ENCODE data around the gene CIBAR2.
A peak's percentile ranks its signal among the peaks of the same experiment; 100 is the strongest.
"Not testable (repeated sequence)": the region's sequence is repeated elsewhere in the genome, so short reads cannot be mapped to it uniquely, and the experiment has no call there.

Gene CIBAR2

GRCh38 chr16:85127379-85127723 is 15.1 kb upstream of the CIBAR2 start:
- DNase-seq: no peak

GRCh38 chr16:85126705-85127378 is 14.6 kb upstream of the CIBAR2 start:
- peak; percentile 46 for DNase-seq

DNA sequence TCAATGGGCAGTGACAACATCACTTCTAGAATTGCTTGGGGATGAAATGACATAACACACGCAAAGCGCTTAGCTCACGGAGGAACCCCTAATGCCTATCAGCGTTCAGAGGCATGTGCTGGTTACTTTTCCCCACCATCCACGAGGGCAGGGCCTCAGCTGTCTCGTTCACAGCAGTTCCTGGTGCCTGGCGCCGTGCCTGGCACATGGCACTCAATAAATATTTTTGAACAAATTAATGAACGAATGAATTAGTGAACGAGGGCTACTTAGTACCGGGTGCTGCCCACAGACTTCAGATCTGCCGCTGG is 14.1 kb upstream of the CIBAR2 start:
- no peak for DNase-seq

GRCh38 chr16:85125570-85126393 is 13.5 kb upstream of the CIBAR2 start:
- DNase-seq: no peak

DNA sequence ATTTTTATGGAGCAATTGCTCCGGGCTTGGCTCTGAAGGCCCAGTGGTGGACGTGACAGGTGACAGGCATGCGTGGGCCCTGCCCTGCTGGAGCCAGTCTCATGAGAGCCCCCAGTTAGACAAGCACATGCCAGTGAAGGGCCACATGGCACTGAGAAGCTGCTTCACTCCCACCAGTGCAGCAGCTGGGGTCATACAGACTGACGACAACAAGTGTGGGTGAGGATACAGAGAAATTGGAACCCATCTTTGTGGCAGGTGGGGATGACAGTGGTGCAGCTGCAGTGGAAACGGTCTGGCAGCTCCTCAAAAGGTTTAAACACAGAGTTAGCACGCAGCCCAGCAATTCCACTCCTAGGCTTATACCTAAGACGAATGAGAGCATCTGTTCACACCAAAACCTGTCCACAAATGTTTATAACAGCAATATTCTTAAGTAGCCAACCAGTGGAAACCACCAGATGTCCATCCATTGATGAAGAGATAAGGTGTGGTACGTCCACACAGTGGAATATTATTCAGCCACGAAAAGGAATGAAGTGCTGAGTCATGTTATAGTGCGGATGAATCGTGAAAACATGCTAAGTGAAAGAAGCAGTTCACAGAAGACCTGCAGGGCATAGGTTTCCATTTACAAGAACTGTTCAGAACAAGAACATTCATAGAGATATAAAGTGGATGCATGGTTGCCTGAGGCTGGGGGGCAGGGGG is 12.5 kb upstream of the CIBAR2 start:
- DNase-seq: no peak

DNA sequence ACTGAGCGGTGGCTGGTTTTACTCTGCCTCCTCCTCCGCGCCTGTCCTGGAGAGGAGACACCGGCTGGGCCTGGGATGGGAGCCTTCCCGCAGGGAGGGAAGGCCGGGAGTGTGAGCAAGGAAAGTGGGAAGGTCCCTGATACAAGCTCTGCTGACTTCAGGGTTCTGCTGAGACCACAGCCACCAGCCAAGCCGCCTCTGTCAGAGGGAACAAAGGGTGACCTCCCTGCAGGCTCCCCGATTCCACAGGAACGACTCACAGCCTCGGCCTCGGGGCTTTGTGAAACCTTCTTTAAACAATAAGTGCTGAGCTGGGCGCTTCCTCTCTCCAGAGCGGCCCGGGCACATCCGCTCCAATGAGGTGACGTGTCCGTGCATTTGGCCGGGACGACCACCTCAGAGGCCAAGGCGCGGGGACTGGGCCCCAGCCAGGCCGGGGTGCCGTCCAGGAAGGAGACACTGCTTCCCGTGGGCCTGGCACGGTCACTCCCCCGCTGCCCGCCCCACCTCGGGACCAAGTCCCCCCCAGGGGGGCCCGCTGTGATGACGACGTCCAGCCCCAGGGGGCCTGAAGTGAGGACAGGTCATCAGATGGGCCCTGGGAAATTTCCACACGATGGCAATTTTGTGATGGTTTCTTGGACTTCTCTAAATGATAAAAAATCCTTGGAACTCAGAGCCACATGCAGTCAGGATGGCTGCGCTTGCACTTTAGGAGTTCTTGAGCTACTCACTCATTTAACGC is 11.8 kb upstream of the CIBAR2 start:
- no peak for DNase-seq

- DNase-seq: not testable (repeated sequence)
Observed at GRCh38 chr16:85123441-85123840, 11.2 kb upstream of the CIBAR2 start.

DNA sequence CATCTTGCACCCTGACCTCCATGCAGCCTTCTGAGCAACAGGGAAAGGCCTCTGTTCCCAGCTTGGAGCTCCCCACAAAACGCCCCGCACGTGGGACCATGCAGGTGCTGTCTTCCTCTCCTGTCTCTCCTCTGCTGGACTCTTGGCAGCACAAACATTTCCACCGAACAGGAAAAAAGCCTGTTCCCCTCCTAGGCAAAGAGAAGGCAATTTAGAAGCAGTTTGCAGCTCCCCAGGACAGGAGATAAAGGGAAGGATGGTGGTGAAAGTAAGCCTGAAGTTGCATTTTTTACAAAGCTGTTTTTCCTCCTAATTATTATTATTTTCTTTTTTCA is 7.7 kb upstream of the CIBAR2 start:
- no peak for DNase-seq

DNA sequence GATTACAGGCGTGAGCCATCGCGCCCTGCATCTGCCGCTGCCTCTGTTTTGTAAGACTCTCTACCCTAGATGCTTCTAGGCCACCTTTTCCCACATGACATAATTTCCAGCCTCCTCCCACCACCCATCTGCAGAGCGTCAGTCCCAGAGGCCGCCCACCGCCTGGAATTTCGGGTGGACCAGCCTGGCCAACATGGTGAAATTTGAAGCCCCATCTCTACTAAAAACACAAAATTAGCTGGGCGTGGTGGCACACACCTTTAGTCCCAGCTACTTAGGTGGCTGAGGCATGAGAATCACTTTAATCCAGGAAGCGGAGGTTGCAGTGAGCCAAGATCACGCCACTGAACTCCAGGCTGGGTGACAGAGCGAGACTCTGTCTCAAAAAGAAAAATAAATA is 5.1 kb upstream of the CIBAR2 start:
- DNase-seq: no peak

DNA sequence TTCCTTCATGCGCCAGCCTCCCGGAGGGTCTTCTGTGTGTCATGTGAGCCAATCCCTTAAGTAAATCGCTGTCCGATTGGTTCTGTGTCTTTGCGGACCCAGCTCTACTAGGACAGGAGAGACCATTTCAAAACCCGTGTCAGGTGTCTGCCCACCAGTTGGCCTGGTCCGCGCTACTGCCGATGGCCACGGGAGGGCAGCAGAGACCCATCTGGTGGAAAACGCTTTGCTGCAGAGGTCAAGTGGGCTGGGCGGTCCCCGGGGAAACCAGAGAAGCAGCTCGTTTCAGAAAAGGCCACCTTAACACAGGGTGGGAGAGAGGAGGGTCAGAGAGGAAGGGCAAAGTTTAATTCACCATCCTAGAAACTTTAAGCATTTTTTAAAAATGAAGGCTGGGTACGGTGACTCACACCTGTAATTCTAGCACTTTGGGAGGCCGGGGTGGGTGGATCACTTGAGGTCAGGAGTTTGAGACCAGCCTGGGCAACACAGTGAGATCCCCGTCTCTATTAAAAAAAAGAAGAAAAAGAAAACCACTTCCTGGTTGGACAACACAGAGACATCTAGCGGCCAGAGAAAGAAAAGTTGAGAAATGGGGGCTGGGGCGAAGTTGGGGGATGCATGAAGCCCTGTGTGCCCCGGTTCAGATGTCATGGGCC is 2.8 kb upstream of the CIBAR2 start:
- peak; percentile 85 for DNase-seq

- no peak for DNase-seq
Observed at GRCh38 chr16:85113913-85114312, 1.6 kb upstream of the CIBAR2 start.

- no peak for DNase-seq
Observed at GRCh38 chr16:85113168-85113733, 979 bp upstream of the CIBAR2 start.

DNA sequence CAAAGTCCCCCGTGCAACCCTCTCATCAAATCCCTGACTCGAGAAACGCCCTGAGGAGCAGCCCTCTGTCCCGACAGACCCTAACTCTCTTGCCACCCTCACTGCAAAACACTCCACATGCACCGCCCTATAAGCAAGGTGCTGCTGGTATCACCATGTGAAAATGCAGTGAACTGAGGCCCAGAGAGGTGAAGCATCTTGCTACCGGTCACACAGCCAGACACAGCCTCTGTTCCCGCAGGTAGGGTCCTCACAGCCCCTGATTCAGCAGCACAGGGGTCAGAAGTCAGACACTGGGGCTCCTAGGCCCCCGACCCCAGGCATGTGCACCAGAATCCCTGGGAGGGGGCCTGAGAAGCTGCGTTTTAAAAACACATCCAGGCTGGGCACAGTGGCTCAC is 1.1 kb downstream of the CIBAR2 start:
- no peak for DNase-seq

DNA sequence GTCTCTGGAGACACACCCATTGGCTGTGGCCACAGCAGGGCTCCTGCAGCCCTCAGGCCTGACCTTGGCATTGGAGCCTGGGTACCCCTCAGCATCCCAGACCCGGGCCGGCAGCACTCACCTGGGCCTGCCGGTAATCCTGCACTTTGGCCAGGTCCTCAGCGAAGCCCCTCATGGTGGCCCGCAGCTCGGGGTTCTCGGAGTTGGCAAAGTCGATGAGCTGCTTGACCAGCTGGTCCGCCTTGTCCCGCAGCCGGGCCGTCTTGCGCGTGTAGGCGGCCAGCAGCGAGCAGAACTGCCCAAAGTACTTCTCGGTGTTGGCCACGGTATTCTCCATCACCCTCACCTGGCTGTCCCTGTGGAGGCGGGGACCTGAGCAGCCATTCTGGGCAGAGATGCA is 2.2 kb downstream of the CIBAR2 start:
- DNase-seq: no peak

DNA sequence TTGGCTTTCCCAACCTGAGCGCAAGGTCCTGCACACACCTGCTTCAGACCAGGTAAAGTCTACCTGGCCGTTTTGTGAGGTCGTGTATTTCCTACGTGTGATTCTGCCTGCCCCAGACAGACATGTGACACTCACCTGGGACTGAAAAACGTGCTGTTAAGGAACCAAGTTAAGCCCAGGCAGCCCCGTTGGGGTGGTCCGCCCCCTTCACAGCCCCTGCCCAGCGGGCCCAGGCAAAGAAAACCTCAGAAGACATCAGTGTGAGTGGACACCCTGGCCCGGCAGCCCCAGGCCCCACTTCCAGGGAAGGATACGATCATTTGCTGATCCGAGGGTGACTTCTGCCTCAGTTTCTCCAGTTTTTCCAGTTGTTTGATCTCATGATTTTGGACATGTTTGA is 4.7 kb downstream of the CIBAR2 start:
- no peak for DNase-seq

DNA sequence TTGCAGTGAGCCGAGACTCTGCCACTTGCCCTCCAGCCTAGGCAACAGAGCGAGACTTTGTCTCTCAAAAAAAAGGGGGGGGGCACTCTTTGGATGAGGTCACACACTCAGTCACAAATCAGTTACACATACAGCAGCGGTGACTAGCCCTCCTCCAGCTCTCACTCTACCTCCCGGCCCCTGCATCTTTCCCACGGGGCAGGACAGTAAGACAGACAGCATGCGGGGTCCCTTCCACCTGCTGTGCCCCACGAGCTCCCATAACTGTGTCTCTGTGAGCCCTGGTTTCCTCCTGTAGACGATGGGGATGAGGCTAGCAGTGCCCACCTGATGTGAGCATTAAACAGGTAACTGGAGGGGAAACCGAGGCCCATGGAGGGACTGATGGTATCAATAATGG is 5.2 kb downstream of the CIBAR2 start:
- DNase-seq: no peak

DNA sequence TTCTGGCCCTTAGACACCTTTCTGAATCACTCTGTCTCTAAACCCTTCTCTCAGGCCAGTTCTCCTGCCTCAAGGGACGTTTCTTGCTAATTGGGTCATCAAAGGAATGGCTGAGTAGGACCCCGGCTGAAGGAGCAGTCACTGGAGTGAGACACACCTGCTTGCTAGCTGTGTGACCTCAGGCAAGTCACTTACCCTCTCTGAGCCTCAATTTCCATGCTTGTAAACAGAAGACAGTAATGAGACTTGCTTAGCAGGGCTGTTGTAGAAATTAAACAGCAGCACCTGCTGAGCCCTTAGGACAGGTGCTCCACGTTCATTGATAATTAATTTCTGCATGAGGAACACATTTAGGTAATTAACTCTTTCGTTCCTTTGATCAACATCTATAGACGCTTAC is 6.8 kb downstream of the CIBAR2 start:
- no peak for DNase-seq

GRCh38 chr16:85104821-85105391 is 7.4 kb downstream of the CIBAR2 start:
- DNase-seq: no peak

- DNase-seq: no peak
Observed at GRCh38 chr16:85104147-85104546, 8.1 kb downstream of the CIBAR2 start.

DNA sequence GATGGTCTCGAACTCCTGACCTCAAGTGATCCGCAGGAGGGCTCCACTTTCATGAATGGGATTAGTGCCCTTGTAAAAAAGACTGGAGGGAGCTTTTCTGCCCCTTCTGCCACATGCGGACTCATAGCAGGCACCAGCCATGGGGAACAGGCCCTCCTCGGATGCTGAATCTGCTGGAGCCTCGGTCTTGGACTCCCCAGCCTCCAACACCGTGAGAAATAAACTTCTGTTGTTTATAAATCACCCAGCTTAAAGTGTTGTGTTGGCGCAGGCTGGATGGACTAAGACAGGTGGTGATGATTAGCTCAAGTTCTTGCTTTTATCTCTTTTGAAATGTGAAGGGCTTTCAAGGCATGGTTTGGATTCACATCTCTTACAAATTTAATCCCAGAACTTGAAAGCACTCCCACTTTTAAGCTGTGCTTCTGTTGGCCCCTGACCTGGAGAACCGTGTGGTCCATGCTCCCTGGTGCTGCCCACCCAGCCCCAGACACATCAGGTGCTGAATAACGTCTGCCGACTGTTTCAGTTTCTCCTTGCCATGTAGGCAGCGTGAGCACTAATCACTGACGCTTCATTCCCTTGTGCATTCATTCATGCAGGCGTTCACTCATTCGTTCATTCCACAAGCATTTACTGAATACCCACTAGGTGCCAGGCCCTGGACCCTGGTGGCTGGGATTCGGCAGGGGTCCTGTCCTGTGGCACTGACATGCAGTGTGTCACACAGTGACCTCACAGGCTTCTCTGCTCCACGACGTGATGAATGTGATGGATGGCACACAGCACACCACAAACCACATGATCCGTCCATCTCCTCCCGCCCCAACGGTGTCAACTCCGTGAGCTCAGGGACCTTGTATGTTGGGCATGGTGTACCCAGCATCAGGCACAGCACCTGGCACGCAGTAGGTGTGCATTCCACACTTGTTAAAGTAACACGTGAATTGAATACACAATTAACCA is 8.9 kb downstream of the CIBAR2 start:
- no peak for DNase-seq

DNA sequence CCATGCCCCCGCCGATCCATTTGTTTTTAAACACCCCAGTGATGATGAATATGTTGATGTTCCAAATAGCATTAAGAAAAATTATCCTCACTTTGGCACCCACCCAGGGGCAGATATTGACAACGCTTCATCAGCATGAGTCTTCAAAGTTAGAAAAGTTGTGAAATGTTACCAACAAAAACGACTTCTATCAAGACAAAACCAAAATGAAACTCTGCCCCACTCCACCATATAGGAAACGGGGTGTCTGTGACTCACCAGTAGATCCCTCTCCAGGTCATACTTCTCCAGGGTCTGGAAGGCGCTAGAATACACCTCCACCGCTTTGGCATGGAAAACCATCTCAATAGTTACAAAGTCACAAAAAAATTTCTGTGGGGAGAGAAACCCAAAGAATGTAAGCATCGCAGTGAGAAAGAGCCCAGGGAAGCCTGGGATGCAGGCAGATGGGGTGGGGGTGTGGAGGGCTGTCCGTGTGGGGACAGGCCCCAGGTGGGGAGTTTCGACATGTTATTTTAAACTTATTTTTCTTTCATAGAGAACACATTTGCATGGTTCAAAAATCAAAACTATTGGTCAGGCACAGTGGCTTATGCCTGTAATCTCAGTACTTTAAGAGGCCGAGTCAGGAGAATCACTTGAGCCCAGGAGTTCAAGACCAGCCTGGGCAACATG is 10.2 kb downstream of the CIBAR2 start:
- no peak for DNase-seq
